Stimulated activated CD4-positive, alpha-beta T cell treated with anti-CD3 and anti-CD28 coated beads, Interleukin-2, amount 100 ng/mL, for 24 hours (primary cell): ENCODE data around the gene CDS2.

Experiments used
- DNase-seq, 2 donors: peaks; one replicate each; pipeline ENCODE4 v3.0.0-alpha.2; 2020

The CDS2 gene

GRCh38 chr20:5182615-5183254 lies 55.9 kb downstream of the CDS2 start:
- DNase-seq, result no peak

DNA sequence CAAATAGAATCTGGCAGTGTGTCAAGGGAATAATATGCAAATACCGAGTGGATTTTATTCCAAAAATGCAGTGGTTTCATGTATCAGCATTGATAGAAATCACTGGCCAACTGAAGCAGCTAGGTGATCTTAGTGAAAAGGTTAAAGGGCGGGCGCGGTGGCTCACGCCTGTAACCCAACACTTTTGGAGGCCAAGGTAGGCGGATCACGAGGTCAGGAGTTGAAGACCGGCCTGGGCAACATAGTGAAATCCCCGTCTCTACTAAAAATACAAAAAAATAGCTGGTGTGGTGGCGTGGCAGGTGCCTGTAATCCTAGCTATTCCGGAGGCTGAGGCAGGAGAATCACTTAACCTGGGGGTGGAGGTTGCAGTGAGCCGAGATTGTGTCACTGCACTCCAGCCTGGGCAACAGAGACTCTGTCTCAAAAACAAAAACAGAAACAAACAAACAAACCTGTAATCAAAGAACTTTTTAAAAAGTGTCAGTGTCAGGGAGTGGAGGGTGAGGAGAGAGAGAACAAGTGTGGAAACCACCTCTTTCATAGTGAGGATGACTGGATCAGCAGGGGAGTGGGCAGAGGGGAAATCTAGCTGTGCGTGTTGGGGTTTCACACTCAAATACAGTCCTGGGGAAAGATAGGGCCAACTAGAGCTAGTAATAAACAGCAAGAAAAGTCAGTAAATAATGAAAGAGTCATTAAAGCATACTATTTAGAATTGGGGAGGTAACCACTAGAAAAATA lies 57.1 kb downstream of the CDS2 start:
- DNase-seq, result no peak

DNA sequence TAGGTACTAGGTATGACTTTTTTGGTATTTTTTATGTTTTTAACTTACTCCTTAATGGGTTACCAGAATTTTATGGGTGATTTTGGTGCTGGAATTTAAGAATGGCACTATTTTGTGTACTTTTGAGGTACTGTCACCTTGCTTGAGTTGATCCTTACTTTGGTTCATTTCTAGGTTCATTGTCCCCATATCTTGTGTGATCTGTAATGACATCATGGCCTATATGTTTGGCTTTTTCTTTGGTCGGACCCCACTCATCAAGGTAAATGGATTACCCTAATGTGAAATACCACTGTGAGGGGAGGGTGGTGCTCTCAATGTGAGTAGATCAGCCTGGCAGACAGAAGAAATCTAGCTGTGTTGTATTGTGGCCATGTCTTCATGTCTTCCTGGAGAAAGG lies 57.9 kb downstream of the CDS2 start:
- DNase-seq, result no peak

GRCh38 chr20:5187122-5187521 lies 60.3 kb downstream of the CDS2 start:
- DNase-seq, result no peak

GRCh38 chr20:5188736-5189135 lies 61.9 kb downstream of the CDS2 start:
- no peak for DNase-seq

- DNase-seq, result no peak
These were observed 63.1 kb downstream of the CDS2 start for GRCh38 chr20:5189917-5190316.

DNA sequence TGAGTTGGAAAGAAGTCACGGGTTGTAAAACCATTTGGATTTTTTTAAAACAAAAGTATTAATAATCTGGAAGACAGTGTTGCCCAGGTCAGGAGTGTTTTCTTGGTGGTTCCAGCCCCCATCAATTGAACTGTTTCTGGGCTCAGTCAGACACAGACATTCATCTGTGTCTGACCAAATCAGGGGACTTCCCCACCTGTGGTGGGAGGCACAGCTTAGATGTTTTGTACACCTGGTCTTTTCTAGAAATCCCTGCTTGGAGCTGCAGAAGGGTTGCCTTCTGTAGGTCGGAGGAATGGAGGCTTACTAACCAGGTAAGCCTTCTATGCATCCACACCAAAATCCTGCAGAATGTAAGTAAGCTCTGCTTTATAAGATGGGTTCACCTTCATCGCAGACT lies 63.6 kb downstream of the CDS2 start:
- no peak for DNase-seq

GRCh38 chr20:5191829-5192569 lies 65.2 kb downstream of the CDS2 start:
- DNase-seq, result peak in 1 of 2 donors; percentile 20

- DNase-seq, result no peak
These were observed 66.0 kb downstream of the CDS2 start for GRCh38 chr20:5192570-5193431.

GRCh38 chr20:5195655-5196054 lies 68.8 kb downstream of the CDS2 start:
- DNase-seq, result no peak

DNA sequence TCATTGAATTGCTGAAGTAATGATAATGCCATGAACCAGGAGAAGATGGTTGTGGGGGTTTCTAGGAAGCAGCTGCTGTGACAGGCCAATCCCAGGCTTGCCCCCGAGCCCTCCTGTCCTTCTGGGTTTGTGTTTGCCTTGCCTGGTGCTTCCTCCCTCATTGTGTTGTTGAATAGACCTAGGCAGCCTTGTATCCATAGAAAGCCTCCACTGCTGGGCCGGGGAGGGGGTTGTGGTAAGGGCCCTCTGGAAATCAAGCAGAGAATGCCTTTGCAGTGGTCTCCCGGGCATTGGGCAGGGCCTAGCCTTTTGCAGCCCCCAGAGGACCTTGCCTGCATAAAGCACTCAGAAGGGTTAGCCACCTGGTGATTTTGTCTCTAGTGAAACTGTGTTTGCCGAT lies 69.3 kb downstream of the CDS2 start:
- DNase-seq, result no peak

GRCh38 chr20:5197270-5197827 lies 70.5 kb downstream of the CDS2 start:
- no peak for DNase-seq

DNA sequence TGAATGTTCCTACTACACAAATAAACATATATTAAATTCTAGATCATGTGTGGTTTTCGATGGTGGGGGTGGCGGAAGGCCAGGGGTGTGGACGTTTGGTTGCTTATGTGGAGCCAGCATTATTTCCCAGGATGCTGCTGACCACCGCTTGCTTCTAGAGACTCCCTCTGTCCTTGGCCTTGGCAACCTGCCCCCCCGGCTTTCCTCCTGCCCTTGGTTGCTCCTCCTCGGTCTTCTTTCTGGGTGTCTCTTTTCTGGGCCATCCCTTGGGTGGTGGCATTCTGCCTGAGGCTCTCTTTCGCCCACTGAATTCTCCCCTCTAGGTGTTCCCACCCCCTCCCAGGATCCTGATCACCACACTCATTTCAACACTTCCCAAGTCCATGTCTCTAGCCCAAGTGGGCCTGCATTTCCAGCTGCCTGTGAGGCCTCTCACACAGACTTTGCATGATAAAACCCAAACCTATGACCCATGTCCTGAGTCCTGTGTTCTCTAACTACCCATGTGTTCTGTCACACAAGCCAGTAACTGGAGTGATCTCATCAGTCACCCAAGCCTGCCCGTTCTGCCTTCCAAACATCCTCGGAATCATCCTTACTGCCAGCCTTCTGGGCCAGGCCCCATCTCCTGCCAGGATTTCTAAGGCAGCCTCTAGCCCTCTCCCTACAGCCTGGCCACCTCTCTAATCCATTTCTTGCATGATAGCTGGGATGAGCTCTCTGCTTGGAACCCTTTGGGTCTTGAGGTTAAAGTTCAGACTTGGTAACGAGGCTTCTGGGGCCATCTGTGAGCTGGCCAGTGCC lies 71.2 kb downstream of the CDS2 start:
- DNase-seq, result no peak

DNA sequence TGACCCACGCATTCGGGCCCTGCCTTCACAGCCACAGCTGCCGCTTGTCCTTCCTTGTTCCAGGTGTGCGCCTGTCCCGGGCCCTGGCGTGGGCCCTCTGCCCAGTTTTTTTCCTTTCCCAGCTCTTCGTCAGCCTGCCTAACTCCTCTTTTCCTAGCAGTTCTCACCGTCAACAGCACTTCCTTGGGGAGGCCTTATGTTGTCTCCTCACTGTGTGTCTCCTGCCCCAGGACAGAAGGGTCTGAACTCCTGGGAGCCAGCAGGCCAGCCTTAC lies 71.8 kb downstream of the CDS2 start:
- DNase-seq, result no peak

DNA sequence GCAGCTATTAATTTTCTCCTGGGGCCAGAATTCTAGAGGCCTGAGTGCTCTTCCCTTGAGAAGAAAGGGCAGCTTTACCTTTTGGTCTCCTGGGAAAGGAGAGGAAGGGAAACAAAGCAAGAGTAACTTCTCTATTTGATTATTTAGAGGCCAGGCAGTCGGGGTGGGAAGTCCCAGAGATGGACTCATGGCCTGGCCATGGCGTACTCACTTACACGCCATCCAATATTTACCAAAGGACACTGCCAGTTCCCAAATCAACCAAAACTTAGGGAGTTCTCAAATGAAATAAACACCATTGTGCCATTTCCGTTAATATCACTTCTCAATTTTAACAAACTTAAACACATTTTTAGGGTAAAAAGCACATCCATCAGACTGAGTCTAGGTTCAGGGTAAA lies 76.6 kb downstream of the CDS2 start:
- no peak for DNase-seq

- DNase-seq, result peak; percentile 70 to 76
These were observed 78.8 kb downstream of the CDS2 start for GRCh38 chr20:5205348-5206210.

DNA sequence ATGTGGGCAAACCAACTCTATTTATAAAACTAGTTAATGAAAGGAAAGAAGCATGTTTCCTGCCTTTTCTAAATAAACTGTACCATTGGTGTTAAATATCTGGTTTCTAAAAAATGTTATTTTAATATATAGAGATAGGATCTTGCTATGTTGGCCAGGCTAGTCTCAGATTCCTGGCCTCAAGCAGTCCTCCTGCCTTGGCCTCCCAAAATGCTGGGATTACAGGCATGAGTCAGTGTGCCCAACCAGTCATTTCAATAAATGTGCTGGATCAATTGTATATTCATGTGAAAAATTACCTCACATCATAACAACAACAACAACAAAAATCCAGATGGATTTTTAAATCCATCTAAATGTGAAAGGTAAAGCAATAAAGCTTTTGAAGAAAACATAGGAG lies 80.3 kb downstream of the CDS2 start:
- no peak for DNase-seq

- no peak for DNase-seq
These were observed 85.3 kb downstream of the CDS2 start for GRCh38 chr20:5211803-5212714.

- no peak for DNase-seq
These were observed 86.2 kb downstream of the CDS2 start for GRCh38 chr20:5212907-5213487.

GRCh38 chr20:5214826-5215225 lies 88.0 kb downstream of the CDS2 start:
- no peak for DNase-seq
